Raji (cell line): Measurements from ENCODE around the gene ADAM8.

Experiments used
- POLR2A ChIP-seq: IDR thresholded peaks from 2 replicates; pipeline ENCODE4 v1.6.1; 2011; ENCODE audit warnings: low read depth, low read length, control low read depth; ENCODE audit not compliant: insufficient read depth

Gene ADAM8

DNA sequence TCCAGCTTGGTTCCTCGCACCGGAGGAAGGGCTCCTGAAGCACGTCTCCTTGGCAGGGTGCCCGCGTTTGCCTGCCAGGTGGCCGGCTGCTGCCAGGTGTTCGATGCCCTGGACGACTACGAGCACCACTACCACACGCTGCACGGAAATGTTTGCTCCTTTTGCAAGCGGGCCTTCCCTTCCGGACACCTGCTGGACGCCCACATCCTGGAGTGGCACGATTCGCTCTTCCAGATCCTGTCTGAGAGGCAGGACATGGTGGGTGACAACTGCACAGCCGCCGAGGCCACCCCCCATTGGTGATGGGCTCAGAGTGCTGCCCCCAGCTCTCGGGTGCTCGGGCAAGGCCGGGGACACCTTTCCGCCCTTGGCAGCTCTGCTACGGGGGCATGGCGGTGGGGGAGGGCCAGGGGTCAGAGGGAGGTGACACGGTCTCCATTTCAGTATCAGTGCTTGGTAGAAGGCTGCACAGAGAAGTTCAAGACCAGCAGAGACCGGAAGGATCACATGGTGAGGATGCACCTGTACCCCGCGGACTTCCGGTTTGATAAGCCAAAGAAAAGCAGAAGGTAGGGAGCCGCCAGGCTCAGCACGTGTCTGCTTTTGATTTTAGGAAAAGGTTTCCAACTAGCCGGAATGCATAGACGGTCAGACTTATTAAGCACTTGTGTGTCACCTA is 33.2 kb upstream of the ADAM8 start:
- no peak for TF ChIP-seq POLR2A

DNA sequence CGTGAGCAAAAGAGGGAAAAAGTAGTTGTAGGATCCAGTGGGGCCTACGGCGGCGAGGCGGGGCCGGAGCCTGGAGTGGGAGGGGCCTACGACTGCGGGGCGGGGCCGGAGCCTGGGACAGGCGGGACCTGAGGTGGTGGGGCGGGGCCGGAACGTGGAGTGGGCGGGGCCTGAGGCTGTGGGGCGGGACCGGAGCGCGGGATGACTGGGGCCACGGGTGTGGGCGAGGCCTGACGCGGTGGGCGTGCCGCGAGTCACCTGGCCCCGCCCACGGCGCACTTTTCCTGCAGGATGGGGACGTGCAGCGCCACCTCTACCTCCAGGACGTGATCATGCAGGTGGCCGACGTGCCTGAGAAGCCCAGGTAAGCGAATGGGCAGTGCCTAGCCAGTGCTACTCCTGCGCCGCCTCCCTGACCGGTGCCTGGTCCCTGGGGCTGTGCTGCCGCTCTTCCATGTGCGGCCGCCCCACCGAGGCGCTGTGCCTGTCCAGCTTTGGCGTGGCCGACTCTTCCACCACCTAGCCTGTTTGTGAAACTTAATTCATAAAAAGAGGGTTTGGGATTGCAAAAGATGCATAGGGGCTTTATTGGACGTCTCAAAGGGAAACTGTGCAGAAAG is 32.5 kb upstream of the ADAM8 start:
- no peak for TF ChIP-seq POLR2A

DNA sequence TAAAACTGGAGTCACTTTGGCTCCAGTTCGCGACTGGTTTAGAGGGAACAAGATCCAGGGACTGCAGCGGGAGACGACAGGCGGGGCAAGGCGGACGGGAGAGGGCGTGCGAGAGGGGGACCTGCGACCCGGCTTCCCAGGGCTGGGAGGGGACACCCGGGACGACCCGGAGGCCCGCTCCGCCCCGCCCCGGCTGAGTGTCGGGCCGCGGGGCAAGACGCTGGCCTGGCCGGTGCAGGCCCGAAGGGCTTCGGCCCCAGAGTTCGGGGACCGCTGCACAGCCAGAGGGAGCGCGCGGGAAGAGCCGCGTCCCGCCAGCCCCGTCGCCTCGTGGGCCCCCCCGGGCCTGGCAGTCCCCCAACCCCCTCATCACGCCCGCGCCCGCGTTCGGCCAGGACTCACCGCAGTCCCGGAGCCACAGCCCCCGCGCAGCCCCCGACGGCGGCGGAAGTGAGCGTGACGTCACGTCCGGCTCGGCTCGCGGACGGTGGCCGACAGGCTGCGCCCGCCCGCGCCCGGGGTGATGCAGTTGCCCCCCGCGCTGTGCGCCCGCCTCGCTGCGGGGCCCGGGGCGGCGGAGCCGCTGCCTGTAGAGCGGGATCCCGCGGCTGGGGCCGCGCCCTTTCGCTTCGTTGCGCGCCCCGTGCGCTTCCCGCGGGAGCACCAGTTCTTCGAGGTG is 31.9 kb upstream of the ADAM8 start, which contains the start of the genes TUBGCP2 and ZNF511:
TUBGCP2 (minus strand) TSS at position 452 of the 679 bp plus-strand sequence. CDS start 5,931 bp downstream, outside the sequence.
ZNF511 (plus strand) TSS at position 494 of the 679 bp plus-strand sequence; CDS start at position 524, 30 bp downstream.
- TF ChIP-seq POLR2A, result peak; percentile 76

DNA sequence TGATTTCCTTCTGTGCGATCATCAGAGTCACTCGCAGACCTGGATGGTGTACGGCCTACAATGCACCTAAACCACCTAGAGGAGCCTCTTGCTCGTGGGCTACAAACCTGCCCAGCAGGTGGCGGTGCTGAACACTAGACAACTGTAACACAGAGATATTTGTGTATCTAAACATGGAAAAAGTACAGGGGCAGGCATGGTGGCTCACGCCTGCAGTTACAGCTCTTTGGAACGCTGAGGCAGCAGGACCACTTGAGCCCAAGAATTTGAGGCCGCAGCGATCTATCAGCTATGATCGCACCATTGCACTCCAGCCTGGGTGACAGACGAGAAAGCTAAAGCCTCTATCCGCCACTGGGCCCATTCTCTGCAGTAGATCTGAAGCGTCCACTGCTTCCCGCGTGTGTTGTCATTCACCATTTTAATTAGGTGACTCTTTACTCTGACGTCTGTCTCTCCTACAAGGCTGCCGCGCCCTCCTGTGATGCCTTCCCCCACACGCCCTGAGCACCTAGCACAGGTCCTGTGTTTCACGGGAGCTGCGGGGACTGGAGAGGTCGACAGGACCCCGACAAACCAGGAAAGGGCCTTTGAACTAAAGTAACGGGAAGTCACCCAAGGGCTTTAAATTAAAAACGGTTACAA is 31.2 kb upstream of the ADAM8 start:
- TF ChIP-seq POLR2A, result no peak

DNA sequence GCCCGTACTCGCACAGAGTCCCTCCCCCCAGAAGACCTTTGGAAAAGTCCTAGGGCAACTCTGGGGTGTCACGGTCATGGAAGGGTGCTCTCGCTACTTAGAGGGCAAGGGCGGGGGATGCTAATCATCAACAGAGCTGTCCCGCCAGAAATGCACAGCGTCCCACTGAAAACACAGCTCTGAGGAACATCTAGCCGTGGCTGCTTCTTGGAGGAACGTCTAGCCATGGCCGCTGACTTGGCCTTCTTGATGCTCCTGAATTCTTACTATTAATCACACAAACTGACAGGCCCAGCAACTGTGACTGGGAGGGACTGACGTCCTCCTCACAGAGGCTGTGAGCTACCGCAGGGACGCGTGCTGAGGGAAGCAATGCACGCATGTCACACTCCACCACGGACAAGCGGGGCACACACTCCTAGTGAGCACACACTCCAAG is 30.3 kb upstream of the ADAM8 start:
- no peak for TF ChIP-seq POLR2A

DNA sequence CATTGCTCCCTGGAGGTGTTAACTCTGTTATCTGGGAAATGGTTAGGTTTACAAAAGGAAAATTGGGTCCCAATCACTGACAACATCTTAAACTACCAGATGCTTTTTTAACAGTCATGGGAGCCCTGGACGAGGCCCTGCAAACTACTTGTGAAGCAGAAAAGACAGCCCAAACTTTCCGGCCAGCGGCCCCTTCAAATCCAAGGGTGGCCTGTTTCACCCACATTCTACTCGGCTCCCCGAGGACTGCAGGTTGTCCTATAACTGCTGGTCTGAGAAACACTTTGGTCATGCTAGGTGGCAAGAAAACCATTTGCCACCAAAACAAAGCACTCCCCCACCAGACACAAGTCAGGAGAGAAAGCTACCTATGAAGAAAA is 29.4 kb upstream of the ADAM8 start:
- no peak for TF ChIP-seq POLR2A

DNA sequence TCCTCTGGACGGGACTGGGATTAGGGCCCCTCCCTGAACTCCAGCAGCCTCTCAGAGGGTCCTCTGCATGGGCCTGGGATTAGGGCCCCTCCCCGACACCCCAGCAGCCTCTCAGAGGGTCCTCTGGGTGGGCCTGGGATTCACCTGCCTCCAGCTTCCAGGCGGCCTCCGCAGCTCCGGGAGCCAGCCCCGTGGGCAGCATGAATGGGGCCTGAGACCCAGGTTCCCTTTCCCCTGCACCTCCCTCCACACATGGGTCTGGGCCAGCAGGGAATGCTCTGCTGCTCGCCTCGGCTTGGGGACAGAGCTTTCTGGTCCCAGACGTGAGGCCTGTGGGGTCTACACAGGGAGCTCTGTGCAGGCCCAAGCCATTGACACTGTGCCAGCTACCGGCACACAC is 26.5 kb upstream of the ADAM8 start:
- TF ChIP-seq POLR2A, result no peak

DNA sequence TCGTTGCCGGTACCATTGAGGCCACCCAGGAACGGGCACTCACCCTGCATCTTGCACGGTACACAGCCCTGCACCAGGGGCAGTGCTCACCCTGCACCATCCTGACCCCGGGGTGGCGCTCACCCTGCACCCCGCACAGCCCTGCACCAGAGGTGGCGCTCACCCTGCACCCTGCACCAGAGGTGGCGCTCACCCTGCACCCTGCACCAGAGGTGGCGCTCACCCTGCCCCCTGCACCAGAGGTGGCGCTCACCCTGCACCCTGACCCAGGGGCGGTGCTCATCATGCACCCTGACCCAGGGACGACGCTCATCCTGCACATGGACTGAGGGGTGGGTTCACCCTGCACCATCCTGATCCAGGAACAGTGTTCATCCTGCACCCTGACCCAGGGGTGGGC is 25.6 kb upstream of the ADAM8 start:
- no peak for TF ChIP-seq POLR2A

DNA sequence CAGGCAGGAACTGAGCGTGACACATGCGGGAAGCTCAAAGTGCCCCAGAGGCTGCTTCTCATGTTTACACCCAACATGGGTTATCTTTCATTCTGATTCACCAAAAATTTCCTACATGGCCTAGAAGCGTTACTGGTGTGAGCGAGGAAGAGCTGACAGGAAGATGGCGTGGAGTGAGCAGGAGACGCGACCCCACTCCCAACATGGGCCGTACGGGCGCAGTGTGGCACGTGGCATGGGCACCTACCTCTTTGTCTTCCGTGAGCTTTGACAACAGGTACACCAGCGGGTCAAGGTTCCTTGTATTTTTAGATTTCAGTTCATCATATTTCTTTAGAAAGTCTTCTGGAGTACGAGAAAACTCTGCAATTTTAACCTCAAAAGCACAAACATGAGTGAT is 23.1 kb upstream of the ADAM8 start:
- TF ChIP-seq POLR2A, result no peak

DNA sequence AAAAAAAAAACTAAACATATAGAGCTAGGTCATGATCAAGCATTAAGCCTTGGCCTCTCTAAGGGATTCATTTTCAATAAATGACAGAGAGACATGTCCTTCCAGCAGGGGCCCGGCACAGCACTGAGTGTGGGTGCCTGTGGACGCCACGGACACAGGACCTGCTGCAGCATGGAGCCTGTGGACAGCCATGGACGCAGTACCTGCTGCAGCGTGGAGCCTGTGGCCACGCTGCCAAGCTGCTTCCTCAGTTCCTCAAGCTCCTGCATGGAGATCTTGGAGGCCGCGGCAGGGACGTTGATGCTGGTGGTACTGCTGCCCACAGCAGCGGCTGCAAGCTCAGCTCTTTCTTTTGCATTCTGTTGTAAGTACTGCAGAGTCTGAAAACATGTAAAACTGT is 22.6 kb upstream of the ADAM8 start:
- TF ChIP-seq POLR2A, result no peak

DNA sequence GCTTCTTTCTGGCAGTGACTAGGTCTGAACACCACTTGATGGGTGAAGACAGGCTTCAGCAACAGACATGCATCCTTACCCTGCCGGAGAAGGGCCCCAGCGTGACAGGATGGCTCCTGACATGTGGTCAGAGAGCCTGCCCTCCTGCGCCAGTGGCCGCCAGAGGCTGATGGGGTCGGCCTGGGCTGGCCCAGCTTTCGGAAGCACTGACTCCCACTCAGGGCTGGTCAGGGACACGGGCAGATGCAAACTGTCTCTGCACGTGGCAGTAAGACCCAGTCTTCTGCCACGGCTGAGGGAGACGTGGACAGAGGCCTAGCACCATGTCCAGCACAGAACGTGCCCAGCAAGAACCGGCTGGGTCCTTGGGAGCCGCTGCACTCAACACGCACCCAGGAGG is 21.8 kb upstream of the ADAM8 start:
- TF ChIP-seq POLR2A, result no peak

DNA sequence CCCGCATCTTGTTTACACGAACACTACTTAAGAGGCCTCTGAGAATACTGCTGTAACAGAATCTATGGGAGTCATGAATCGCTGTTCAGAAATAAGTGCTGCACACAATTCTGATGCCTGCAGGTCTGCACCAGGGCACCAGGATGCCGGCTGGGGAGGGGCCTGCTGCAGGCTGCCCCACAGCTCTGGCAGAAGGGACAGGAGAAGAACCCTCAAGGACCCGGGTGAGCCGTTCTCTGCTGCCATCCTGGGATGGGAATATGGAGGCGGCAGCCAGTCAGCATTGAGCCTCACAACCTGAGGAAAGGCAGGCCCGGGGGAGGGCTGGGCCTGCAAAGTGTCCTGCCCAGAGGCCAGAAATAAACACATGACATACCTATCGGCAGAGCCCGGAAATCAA is 20.8 kb upstream of the ADAM8 start:
- no peak for TF ChIP-seq POLR2A

DNA sequence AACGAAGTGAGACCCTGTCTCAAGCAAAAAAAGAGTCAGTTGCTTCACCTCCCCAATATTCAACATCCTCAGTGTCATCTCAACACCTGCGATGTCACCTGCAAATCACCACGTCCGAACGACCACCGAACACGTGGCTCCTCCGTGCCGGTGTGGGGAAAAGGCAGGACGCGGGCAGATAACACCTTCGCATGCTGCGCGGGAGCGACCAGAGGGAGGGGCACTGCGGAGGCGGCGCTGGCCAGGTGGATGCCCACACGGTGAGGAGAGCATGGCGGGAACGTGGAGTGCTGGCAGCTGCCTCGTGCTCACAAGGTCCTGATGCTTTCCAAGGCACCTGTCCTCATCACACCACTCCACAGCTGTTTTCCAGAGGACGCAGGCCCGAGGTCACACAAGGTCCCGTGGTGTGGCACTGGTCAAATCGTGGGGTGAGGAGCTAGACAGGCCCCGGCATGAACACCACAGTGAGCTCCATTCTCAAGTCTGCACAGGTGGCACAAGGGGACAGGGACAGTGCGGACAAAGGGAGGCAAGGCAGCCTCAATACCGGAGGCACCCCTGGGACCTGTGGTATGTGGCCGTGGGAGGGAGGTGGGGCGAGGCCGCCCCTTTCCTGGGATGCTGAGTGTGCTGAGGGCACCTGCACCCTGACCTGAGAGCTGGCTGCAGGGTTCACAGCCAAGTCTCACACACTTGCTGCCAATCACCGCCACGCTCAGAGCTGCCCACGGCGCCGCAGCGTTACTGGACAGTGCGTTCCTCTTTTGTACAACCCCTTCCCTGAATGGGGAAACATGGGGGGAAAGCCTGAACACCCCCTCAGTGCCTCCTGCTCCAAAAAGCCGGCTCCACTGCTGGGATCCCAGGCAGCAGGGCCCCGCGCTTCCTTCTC is 19.0 kb upstream of the ADAM8 start:
- TF ChIP-seq POLR2A, result no peak

DNA sequence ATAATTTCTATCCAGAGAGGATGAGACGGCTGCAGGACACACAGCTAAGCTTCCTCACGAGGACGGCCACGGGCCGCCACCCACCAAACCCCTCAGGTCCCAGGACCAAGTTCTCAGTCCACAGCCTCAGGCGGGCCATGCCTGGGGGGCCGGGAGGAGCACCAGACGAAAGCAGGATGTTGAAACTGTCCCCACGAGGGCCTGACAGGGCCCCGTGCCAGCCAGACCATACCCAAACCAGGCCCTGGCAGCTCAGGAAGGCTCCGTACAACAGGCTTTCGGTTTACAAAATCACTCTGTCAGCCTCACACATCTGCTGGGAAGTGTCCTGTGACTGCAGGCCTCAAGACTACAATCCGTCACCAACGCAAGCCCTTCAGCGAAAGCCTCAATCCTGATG is 17.5 kb upstream of the ADAM8 start:
- TF ChIP-seq POLR2A, result no peak

DNA sequence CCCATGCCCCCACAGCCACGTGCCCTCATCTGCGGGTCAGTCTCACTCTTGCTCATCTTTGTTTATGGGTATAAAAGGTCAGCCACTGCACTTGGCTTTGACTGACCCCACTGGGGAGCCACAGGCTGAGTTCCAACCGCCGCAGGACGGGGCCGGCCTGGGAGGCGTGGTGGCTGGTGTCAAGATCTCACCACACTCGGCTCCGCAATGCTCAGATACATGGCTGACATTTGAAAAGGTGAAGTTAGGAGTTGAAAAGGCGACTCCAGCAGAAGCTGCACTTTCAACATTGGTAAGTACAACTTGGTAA is 17.1 kb upstream of the ADAM8 start:
- no peak for TF ChIP-seq POLR2A
